PC-9 (cell line): ENCODE data around the gene ARPC1A. TPM values are rescaled to one million over a fixed set of nuclear protein-coding genes. Genes with fewer than 3 reads are reported as not detected.

Experiments
- BruUV-seq: library from RNA; stranded (reverse); fragments of 400-500 nt; replicated peaks from 2 replicates; lab custom pipeline; 2021; lab: Mats Ljungman, UMichigan
- CTCF ChIA-PET: fragments of 300-600 bp; sonication (Branson Sonifier 250); formaldehyde crosslinking; loops from one replicate; lab custom pipeline; 2022; ENCODE audit warnings: antibody characterized with exemption; lab: Charles Lee
- POLR2A ChIA-PET: fragments of 300-600 bp; sonication (Branson Sonifier 250); formaldehyde crosslinking; loops from one replicate; lab custom pipeline; 2022; ENCODE audit warnings: antibody characterized with exemption; ENCODE audit not compliant: unreplicated experiment; lab: Charles Lee
- DNase-seq, 2 experiments: peaks; one replicate each; pipeline versions ENCODE4 v3.0.0 to v3.0.0-alpha.2; 2015 to 2022; ENCODE audit warnings: mixed read lengths in 1 of 2
- H2AFZ ChIP-seq: fragments of 200-600 bp; sonication (generic); 2 replicates; pipeline ENCODE4 v1.8.1; 2017; ENCODE audit warnings: antibody characterized with exemption
- H3F3A ChIP-seq: fragments of 200-600 bp; sonication (generic); 2 replicates; pipeline ENCODE4 v1.8.1; 2017; ENCODE audit warnings: antibody characterized with exemption, mild to moderate bottlenecking, low read depth; ENCODE audit not compliant: insufficient read depth
- H3K27ac ChIP-seq: fragments of 200-600 bp; sonication (generic); 2 replicates; pipeline ENCODE4 v1.6.1; 2016; ENCODE audit warnings: mixed run types
- H3K27me3 ChIP-seq: fragments of 200-600 bp; sonication (generic); 2 replicates; pipeline ENCODE4 v1.6.1; 2016; ENCODE audit warnings: low read depth, mixed run types; ENCODE audit not compliant: insufficient read depth
- H3K36me3 ChIP-seq: fragments of 200-600 bp; sonication (generic); 2 replicates; pipeline ENCODE4 v1.6.1; 2016; ENCODE audit warnings: low read depth, mixed run types
- H3K4me1 ChIP-seq: fragments of 200-600 bp; sonication (generic); replicated peaks from 2 replicates; pipeline ENCODE4 v1.6.1; 2016; ENCODE audit warnings: mixed run types; ENCODE audit not compliant: insufficient read depth
- H3K4me2 ChIP-seq: fragments of 200-600 bp; sonication (generic); 2 replicates; pipeline ENCODE4 v1.6.1; 2017; ENCODE audit warnings: mixed run types
- H3K4me3 ChIP-seq: fragments of 200-600 bp; sonication (generic); 2 replicates; pipeline ENCODE4 v1.6.1; 2016; ENCODE audit warnings: mixed run types
- H3K79me2 ChIP-seq: fragments of 200-600 bp; sonication (generic); 2 replicates; pipeline ENCODE4 v1.6.1; 2017; ENCODE audit warnings: low read depth, mixed run types
- H3K9me2 ChIP-seq: fragments of 200-600 bp; sonication (generic); 2 replicates; pipeline ENCODE4 v1.8.1; 2017; ENCODE audit warnings: mild to moderate bottlenecking; ENCODE audit not compliant: insufficient read depth
- H3K9me3 ChIP-seq: fragments of 200-600 bp; sonication (generic); 2 replicates; pipeline ENCODE4 v1.8.1; 2016; ENCODE audit warnings: low read depth; ENCODE audit not compliant: insufficient read depth
- H4K20me1 ChIP-seq: fragments of 200-600 bp; sonication (generic); 2 replicates; pipeline ENCODE4 v1.8.1; 2017; ENCODE audit not compliant: insufficient read depth
- CTCF ChIP-seq: fragments of 200-600 bp; sonication (generic); conservative IDR thresholded peaks from 2 replicates; pipeline ENCODE4 v1.6.1; 2017; ENCODE audit warnings: mixed run types, antibody characterized with exemption, mild to moderate bottlenecking, moderate library complexity
- EZH2 ChIP-seq: fragments of 200-600 bp; sonication (generic); IDR thresholded peaks from 2 replicates; pipeline ENCODE4 v1.8.0; 2017; ENCODE audit warnings: antibody characterized with exemption, low read depth
- intact Hi-C: fragments of 100-400 bp; cut with micrococcal nuclease; formaldehyde crosslinking; loops from one replicate; pipeline ENCODE4 v1.10.0; 2022; ENCODE audit not compliant: unreplicated experiment
- total RNA-seq: library from RNA; stranded (reverse); gene quantifications from 2 replicates; pipeline ENCODE4 v1.2.3, GENCODE V29; 2021

The ARPC1A gene
- total RNA-seq, 1 experiment from 2014 or later = 305 TPM

- Histone ChIP-seq H3K4me2 (no peak overlapping the region), H3F3A (no peaks in the 10 kb centered on the region), H3K4me1 (no peaks in the 10 kb centered on the region), H3K4me3 (no peak overlapping the region), H3K36me3 (no peaks in the 10 kb centered on the region), H3K9me2 (no peaks in the 10 kb centered on the region), H3K27me3 (no peaks in the 10 kb centered on the region), H3K79me2 (no peaks in the 10 kb centered on the region), H4K20me1 (no peaks in the 10 kb centered on the region), H2AFZ (no peak overlapping the region), H3K27ac (no peak overlapping the region), H3K9me3 (no peaks in the 10 kb centered on the region)
- TF ChIP-seq CTCF (no peak), EZH2 (no peak)
- BruUV-seq = no TSS peak
- intact Hi-C loops = no loop called here
- no peak for DNase-seq
- ChIA-PET POLR2A (interaction anchor here (0.6 kb wide), 1 partner anchor 208 kb away, joined by 3 read pairs; no protein-coding TSS in a partner anchor), CTCF (no interaction called here)
Observed at GRCh38 chr7:99290980-99291607, 34.6 kb upstream of the ARPC1A start.

GRCh38 chr7:99292127-99292526 lies 33.6 kb upstream of the ARPC1A start:
- Histone ChIP-seq H3K4me3 (no peak overlapping the region), H3K79me2 (no peaks in the 10 kb centered on the region), H3K9me2 (no peaks in the 10 kb centered on the region), H4K20me1 (no peaks in the 10 kb centered on the region), H3K4me1 (no peaks in the 10 kb centered on the region), H3K9me3 (no peaks in the 10 kb centered on the region), H3K4me2 (no peak overlapping the region), H2AFZ (no peak overlapping the region), H3F3A (no peaks in the 10 kb centered on the region), H3K36me3 (no peaks in the 10 kb centered on the region), H3K27ac (no peak overlapping the region), H3K27me3 (no peaks in the 10 kb centered on the region)
- intact Hi-C loops = no loop called here
- POLR2A ChIA-PET = interaction anchor here (0.6 kb wide), 1 partner anchor 29 kb away, joined by 5 read pairs; no protein-coding TSS in a partner anchor
- no peak for DNase-seq
- CTCF ChIA-PET = no interaction called here
- TF ChIP-seq EZH2 (no peak), CTCF (no peak)
- no TSS peak for BruUV-seq

- H2AFZ ChIP-seq = no peak overlapping the region
- 0 out of 2 replicates have a peak, but pooled peaks cover 4% of the 10 kb centered on the region for H3F3A ChIP-seq
- no peaks in the 10 kb centered on the region for H3K9me2 ChIP-seq
- no peak overlapping the region for H3K4me3 ChIP-seq
- ChIA-PET CTCF (no interaction called here), POLR2A (no interaction called here)
- H3K9me3 ChIP-seq = no peaks in the 10 kb centered on the region
- H3K36me3 ChIP-seq = no peaks in the 10 kb centered on the region
- H3K79me2 ChIP-seq = no peaks in the 10 kb centered on the region
- H3K4me2 ChIP-seq = no peak overlapping the region
- intact Hi-C loops = no loop called here
- DNase-seq = no peak
- no TSS peak for BruUV-seq
- no peaks in the 10 kb centered on the region for H3K27me3 ChIP-seq
- H4K20me1 ChIP-seq = no peaks in the 10 kb centered on the region
- no peaks in the 10 kb centered on the region for H3K4me1 ChIP-seq
- H3K27ac ChIP-seq = no peak overlapping the region
- TF ChIP-seq EZH2 (no peak), CTCF (no peak)
Observed at GRCh38 chr7:99293167-99293566, 32.5 kb upstream of the ARPC1A start.
